DMS153 treated with DMSO at 0.1 percent for 48 hours (cell line): Measurements from ENCODE around the gene ALDH1L2.

Experiments
- DNase-seq: peaks from one replicate; lab custom pipeline; 2025; ENCODE audit not compliant: unreplicated experiment; lab: John Stamatoyannopoulos, UW

Gene ALDH1L2

GRCh38 chr12:105036937-105037649 is 47.2 kb downstream of the ALDH1L2 start:
- DNase-seq, result no peak

GRCh38 chr12:105033851-105034250 is 50.4 kb downstream of the ALDH1L2 start:
- no peak for DNase-seq

- DNase-seq, result no peak
Measured at GRCh38 chr12:105032703-105033357, 51.4 kb downstream of the ALDH1L2 start.

GRCh38 chr12:105030820-105031807 is 53.1 kb downstream of the ALDH1L2 start:
- no peak for DNase-seq

GRCh38 chr12:105026411-105026810 is 57.8 kb downstream of the ALDH1L2 start:
- DNase-seq, result no peak

GRCh38 chr12:105025890-105026289 is 58.4 kb downstream of the ALDH1L2 start:
- no peak for DNase-seq

GRCh38 chr12:105024928-105025327 is 59.3 kb downstream of the ALDH1L2 start:
- DNase-seq, result no peak

GRCh38 chr12:105020241-105020962 is 63.9 kb downstream of the ALDH1L2 start:
- peak; percentile 56 for DNase-seq

GRCh38 chr12:105018776-105019175 is 65.5 kb downstream of the ALDH1L2 start:
- no peak for DNase-seq

- no peak for DNase-seq
Measured at GRCh38 chr12:105018012-105018411, 66.2 kb downstream of the ALDH1L2 start.

- DNase-seq, result no peak
Measured at GRCh38 chr12:105015543-105015942, 68.7 kb downstream of the ALDH1L2 start.

GRCh38 chr12:105014603-105015002 is 69.7 kb downstream of the ALDH1L2 start:
- DNase-seq, result no peak

- no peak for DNase-seq
Measured at GRCh38 chr12:105013892-105014291, 70.4 kb downstream of the ALDH1L2 start.

- no peak for DNase-seq
Measured at GRCh38 chr12:105001476-105001875, 82.8 kb downstream of the ALDH1L2 start.

- DNase-seq, result peak; percentile 70
Measured at GRCh38 chr12:104999347-104999685, 84.9 kb downstream of the ALDH1L2 start.

- DNase-seq, result peak; percentile 91
Measured at GRCh38 chr12:104998423-104999346, 85.6 kb downstream of the ALDH1L2 start.

- no peak for DNase-seq
Measured at GRCh38 chr12:104997541-104997940, 86.7 kb downstream of the ALDH1L2 start.

GRCh38 chr12:104994336-104994735 is 89.9 kb downstream of the ALDH1L2 start:
- DNase-seq, result no peak

GRCh38 chr12:104991565-104992128 is 92.6 kb downstream of the ALDH1L2 start:
- no peak for DNase-seq

- DNase-seq, result no peak
Measured at GRCh38 chr12:104990950-104991349, 93.3 kb downstream of the ALDH1L2 start.
